CD4-positive, alpha-beta T cell treated with Interleukin-1 beta for 1 hour (primary cell): Measurements from ENCODE around the gene TP53.
"Not testable (repeated sequence)": the region's sequence is repeated elsewhere in the genome, so short reads cannot be mapped to it uniquely, and the experiment has no call there.

Experiments
- DNase-seq, 2 donors: peaks; one replicate each; pipeline ENCODE4 v3.0.0-alpha.2; 2020 to 2022

Gene TP53

DNA sequence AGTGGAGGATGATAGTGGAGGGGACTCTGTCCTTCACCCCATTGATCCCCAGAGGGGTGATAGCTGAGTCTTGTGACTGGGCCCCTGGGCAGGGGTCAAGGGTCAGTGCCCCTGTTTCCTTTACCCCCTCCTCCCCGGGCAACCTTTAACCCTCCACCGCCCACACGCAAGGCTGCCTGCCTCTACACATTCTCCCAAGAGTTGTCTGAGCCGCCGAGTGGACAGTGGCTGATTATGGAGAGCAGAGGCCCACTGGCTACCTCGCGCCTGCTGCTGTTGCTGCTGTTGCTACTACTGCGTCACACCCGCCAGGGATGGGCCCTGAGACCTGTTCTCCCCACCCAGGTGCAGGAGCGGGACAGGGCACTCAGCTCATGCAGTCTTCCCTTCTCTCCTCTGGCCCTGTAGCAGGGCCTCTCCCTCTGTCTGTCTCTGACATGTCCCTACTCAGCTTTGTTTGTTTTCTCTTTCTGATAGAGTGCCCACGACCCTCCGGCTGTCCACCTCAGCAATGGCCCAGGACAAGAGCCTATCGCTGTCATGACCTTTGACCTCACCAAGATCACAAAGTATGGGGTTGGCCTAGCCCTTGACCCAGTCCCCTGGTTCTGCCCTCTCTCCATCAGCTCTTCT, 57.2 kb downstream of the TP53 start, which contains the start of gene SHBG:
SHBG (plus strand) TSS at position 197 of the 633 bp plus-strand sequence; CDS start at position 235, 38 bp downstream.
- no peak for DNase-seq

DNA sequence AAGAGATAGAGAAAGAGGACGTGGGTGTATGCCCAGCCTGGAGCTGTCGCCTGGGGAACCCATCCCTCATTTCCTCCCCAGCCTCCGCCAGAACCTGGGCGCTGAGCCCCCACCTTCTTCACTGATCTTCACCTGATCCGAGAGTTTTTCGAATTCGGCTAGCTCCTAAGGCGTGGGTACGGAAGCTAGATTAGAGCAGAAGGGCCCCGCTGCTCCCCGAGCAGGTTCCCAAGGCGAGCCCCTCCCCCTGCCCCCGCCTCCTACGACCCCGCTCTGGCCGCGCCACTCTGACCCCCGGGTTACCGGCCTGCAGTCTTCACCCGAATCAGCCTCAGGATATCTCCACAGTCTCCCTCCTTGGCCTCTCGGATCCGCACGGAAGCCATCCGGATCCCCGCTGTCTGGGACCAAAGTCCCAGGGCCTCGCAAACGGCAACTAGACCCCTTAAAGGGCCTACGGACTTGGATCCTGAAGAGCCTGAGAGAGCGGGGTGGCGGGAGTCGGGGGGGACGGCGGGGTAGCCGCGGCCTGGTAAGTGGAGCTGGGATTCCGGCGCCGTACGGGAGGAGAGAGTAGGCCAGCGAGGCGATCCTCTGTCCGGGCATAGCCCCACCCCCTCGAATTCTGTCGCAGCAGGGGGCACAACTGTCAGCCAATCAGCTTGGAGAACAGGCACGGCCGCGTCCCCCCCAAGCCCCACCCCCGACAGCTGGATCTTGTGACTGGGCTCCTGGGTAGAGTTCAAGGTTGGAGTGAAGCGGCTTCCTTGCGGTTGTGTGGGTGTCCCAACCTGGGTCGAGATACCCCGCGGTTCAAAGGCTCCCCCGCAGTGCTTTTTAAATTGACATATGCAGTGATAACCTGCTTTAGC, 59.8 kb downstream of the TP53 start, which contains the start of gene SAT2:
SAT2 (minus strand) TSS at position 572 of the 872 bp plus-strand sequence; CDS start at position 386, 186 bp downstream.
- DNase-seq, result peak; percentile 90

- no peak for DNase-seq
Measured at GRCh38 chr17:7626956-7627249, 60.4 kb downstream of the TP53 start.

- peak in 1 of 2 donors; percentile 19 for DNase-seq
Measured at GRCh38 chr17:7626307-7626706, 61.0 kb downstream of the TP53 start.

GRCh38 chr17:7625749-7626148, 61.5 kb downstream of the TP53 start:
- not testable (repeated sequence) for DNase-seq

DNA sequence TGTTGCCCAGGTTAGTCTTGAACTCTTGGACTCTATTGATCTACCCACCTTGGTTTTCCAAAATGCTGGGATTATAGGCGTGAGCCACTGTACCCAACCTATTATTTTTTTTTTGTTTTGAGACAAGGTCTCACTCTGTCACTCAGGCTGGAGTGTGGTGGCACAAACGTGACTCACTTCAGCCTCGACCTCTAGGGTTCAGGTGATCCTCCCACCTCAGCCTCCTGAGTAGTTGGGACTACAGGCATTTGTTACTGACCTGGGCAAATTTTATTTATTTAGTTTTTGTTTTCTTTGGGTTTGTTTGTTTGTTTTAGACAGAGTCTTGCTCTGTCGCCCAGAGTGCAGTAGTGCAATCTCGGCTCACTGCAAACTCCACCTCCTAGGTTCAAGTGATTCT, 63.6 kb downstream of the TP53 start:
- DNase-seq, result no peak

DNA sequence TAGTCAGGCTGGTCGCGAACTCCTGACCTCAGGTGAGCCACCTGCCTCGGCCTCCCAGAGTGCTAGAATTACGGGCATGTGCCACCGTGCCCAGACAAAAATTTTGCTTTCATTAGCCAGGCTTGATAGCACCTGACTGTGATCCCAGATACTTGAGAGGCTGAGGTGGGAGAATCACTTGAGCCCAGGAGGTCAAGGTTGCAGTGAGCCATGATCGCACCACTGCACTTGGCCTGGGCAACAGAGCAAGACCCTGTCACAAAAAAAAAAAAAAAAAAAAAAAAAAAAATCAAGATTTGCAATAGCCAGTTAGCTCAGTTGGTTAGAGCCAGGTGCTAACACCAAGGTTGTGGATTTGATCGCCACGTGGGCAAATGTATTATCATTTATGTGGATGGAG, 66.5 kb downstream of the TP53 start:
- DNase-seq, result no peak

DNA sequence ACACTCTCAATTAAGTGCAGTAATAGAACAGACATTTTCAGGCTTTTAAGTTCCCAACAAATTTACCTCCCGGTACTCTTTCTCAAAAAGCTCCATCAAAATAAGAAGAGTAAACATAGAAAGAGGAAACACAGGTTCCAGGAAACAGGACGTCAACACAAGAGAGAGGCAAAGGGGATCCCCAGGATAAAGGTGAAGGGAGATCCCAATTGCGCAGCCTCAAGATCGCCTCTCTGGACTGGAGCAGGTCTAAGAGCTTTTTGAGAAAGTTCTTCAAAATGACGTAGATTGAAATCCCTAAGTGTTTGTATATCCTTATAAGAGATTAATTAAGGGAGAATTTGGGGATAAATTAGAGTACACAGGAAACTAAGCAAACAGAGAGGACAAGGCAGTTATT, 68.7 kb downstream of the TP53 start:
- DNase-seq, result no peak
